GM12878 (cell line): ENCODE results near the gene LRRN2.
"Not testable (repeated sequence)": the region's sequence is repeated elsewhere in the genome, so short reads cannot be mapped to it uniquely, and the experiment has no call there.

Source experiments
- BACH1 ChIP-seq: fragments of 450-650 bp; IDR thresholded peaks from 2 replicates; pipeline ENCODE4 v1.6.1; 2017; ENCODE audit warnings: mild to moderate bottlenecking, borderline replicate concordance
- EP300 ChIP-seq, 2 experiments: fragments of 150-350 bp in 1 of 2; IDR thresholded peaks; 2 replicates each; pipeline ENCODE4 v1.6.1; 2011 to 2012; ENCODE audit warnings: low read depth in 2 of 2, low read length in 2 of 2, borderline replicate concordance in 1 of 2, improper control_type of control experiment in 1 of 2, inconsistent platforms in 1 of 2; ENCODE audit not compliant: control insufficient read depth in 1 of 2
- JUND ChIP-seq: IDR thresholded peaks from 2 replicates; pipeline ENCODE4 v1.6.1; 2012; ENCODE audit warnings: low read depth, mild to moderate bottlenecking, low read length, improper control_type of control experiment, moderate library complexity
- MYC ChIP-seq: IDR thresholded peaks from 2 replicates; pipeline ENCODE4 v1.6.1; 2011; ENCODE audit warnings: mild to moderate bottlenecking, low read length, moderate library complexity, inconsistent platforms; ENCODE audit not compliant: insufficient read depth, insufficient replicate concordance, insufficient read length, severe bottlenecking
- NFXL1 ChIP-seq: fragments of 450-650 bp; IDR thresholded peaks from 2 replicates; pipeline ENCODE4 v1.6.1; 2017; ENCODE audit warnings: antibody characterized with exemption, mild to moderate bottlenecking, borderline replicate concordance
- NR2C2 ChIP-seq: IDR thresholded peaks from 2 replicates; pipeline ENCODE4 v1.6.1; 2011; ENCODE audit warnings: borderline replicate concordance, low read depth; ENCODE audit not compliant: control insufficient read depth, insufficient read length
- POLR2A ChIP-seq: IDR thresholded peaks from 2 replicates; pipeline ENCODE4 v1.6.1; 2011; ENCODE audit warnings: low read depth, mild to moderate bottlenecking, low read length
- POLR2AphosphoS5 ChIP-seq: IDR thresholded peaks from 2 replicates; pipeline ENCODE4 v1.6.1; 2011; ENCODE audit warnings: mild to moderate bottlenecking, low read length, inconsistent platforms
- RAD21 ChIP-seq: IDR thresholded peaks from 2 replicates; pipeline ENCODE4 v1.6.1; 2011; ENCODE audit warnings: mild to moderate bottlenecking, low read depth, low read length, moderate library complexity; ENCODE audit not compliant: insufficient read depth
- RFX5 ChIP-seq: IDR thresholded peaks from 2 replicates; pipeline ENCODE4 v1.6.1; 2011; ENCODE audit warnings: low read depth, low read length, improper control_type of control experiment
- WRNIP1 ChIP-seq: IDR thresholded peaks from 2 replicates; pipeline ENCODE4 v1.6.1; 2011; ENCODE audit warnings: low read depth, low read length, improper control_type of control experiment, borderline replicate concordance
- TF ChIP-seq, protein P1 (sequence below): IDR thresholded peaks from 2 replicates; pipeline ENCODE4 v1.6.1; 2012; ENCODE audit warnings: improper control_type of control experiment, low read depth, low read length; ENCODE audit not compliant: insufficient replicate concordance
- TF ChIP-seq, protein P2 (sequence below), 3 experiments: IDR thresholded peaks in 2 of 3; conservative IDR thresholded peaks in 1 of 3; 2 replicates each; pipeline ENCODE4 v1.5.1; 2011; ENCODE audit warnings: low read depth in 3 of 3, low read length in 3 of 3, mild to moderate bottlenecking in 3 of 3, control low read depth in 2 of 3, moderate library complexity in 2 of 3, inconsistent platforms in 1 of 3, mixed read lengths in 1 of 3; ENCODE audit not compliant: control insufficient read depth in 2 of 3, insufficient read depth in 1 of 3; ENCODE audit errors: extremely low read depth in 1 of 3

DNA sequence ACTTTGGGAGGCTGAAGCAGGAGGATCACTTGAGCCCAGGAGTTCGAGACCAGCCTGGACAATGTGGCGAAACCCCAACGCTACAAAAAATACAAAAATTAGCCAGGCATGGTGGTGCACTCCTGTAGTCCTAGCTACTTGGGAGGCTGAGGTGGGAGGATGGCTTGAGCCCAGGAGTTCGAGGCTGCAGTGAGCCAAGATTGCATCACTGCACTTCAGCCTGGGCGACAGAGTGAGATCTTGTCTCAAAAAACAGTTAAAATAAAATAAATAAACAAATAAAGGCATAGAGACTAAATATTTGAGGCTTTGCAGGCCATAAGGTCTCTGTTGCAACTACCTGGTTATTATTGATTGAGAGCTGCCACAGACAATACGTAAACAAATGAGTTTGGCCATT, 41.9 kb upstream of the LRRN2 start:
- TF ChIP-seq MYC; POLR2AphosphoS5; NFXL1; POLR2A; EP300 (IDR thresholded peaks at IDR 0.05; ENCODE audit: borderline replicate concordance in 1 of 2, control insufficient read depth in 1 of 2, low read depth in 2 of 2, low read length in 2 of 2); RFX5; BACH1; RAD21; WRNIP1; JUND; NR2C2: not testable (repeated sequence)
- TF ChIP-seq, protein P1, sequence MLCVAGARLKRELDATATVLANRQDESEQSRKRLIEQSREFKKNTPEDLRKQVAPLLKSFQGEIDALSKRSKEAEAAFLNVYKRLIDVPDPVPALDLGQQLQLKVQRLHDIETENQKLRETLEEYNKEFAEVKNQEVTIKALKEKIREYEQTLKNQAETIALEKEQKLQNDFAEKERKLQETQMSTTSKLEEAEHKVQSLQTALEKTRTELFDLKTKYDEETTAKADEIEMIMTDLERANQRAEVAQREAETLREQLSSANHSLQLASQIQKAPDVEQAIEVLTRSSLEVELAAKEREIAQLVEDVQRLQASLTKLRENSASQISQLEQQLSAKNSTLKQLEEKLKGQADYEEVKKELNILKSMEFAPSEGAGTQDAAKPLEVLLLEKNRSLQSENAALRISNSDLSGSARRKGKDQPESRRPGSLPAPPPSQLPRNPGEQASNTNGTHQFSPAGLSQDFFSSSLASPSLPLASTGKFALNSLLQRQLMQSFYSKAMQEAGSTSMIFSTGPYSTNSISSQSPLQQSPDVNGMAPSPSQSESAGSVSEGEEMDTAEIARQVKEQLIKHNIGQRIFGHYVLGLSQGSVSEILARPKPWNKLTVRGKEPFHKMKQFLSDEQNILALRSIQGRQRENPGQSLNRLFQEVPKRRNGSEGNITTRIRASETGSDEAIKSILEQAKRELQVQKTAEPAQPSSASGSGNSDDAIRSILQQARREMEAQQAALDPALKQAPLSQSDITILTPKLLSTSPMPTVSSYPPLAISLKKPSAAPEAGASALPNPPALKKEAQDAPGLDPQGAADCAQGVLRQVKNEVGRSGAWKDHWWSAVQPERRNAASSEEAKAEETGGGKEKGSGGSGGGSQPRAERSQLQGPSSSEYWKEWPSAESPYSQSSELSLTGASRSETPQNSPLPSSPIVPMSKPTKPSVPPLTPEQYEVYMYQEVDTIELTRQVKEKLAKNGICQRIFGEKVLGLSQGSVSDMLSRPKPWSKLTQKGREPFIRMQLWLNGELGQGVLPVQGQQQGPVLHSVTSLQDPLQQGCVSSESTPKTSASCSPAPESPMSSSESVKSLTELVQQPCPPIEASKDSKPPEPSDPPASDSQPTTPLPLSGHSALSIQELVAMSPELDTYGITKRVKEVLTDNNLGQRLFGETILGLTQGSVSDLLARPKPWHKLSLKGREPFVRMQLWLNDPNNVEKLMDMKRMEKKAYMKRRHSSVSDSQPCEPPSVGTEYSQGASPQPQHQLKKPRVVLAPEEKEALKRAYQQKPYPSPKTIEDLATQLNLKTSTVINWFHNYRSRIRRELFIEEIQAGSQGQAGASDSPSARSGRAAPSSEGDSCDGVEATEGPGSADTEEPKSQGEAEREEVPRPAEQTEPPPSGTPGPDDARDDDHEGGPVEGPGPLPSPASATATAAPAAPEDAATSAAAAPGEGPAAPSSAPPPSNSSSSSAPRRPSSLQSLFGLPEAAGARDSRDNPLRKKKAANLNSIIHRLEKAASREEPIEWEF, result not testable (repeated sequence)
- TF ChIP-seq, protein P2, sequence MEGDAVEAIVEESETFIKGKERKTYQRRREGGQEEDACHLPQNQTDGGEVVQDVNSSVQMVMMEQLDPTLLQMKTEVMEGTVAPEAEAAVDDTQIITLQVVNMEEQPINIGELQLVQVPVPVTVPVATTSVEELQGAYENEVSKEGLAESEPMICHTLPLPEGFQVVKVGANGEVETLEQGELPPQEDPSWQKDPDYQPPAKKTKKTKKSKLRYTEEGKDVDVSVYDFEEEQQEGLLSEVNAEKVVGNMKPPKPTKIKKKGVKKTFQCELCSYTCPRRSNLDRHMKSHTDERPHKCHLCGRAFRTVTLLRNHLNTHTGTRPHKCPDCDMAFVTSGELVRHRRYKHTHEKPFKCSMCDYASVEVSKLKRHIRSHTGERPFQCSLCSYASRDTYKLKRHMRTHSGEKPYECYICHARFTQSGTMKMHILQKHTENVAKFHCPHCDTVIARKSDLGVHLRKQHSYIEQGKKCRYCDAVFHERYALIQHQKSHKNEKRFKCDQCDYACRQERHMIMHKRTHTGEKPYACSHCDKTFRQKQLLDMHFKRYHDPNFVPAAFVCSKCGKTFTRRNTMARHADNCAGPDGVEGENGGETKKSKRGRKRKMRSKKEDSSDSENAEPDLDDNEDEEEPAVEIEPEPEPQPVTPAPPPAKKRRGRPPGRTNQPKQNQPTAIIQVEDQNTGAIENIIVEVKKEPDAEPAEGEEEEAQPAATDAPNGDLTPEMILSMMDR (IDR thresholded peaks at IDR 0.05 in 2 of 3, conservative IDR thresholded peaks at IDR 0.05 in 1 of 3; ENCODE audit: control insufficient read depth in 2 of 3, extremely low read depth in 1 of 3, insufficient read depth in 1 of 3, low read depth in 3 of 3, low read length in 3 of 3), result not testable (repeated sequence)
